H1 (cell line): ENCODE data around the gene PLEKHA4. TPM values are rescaled to one million over a fixed set of nuclear protein-coding genes. Genes with fewer than 3 reads are reported as not detected.
"Not testable (repeated sequence)": the region's sequence is repeated elsewhere in the genome, so short reads cannot be mapped to it uniquely, and the experiment has no call there.

Experiments
- CTCF ChIA-PET: fragments of 300-600 bp; sonication (Branson Sonifier 250); formaldehyde crosslinking; loops from one replicate; lab custom pipeline; 2021; ENCODE audit not compliant: partially characterized antibody; lab: Charles Lee
- POLR2A ChIA-PET: fragments of 300-600 bp; sonication (Branson Sonifier 250); formaldehyde crosslinking; loops from one replicate; lab custom pipeline; 2021; ENCODE audit warnings: inconsistent platforms; ENCODE audit not compliant: partially characterized antibody; lab: Charles Lee
- DNase-seq, 2 experiments: peaks; one replicate each; pipeline versions ENCODE4 v3.0.0 to v3.0.0-alpha.2; 2010 to 2022; ENCODE audit warnings: low spot score in 2 of 2, low read depth in 1 of 2, mixed read lengths in 1 of 2
- FAIRE-seq: peaks from 2 replicates; lab custom pipeline; 2011; peaks lifted over from hg19 to GRCh38; lab: Jason Lieb, UNC
- H2AFZ ChIP-seq: 2 replicates; pipeline ENCODE4 v1.8.1; 2012; ENCODE audit warnings: low read length, inconsistent platforms
- H2AK5ac ChIP-seq: 2 replicates; pipeline ENCODE4 v1.6.1; 2013; ENCODE audit warnings: low read depth, low read length
- H2BK120ac ChIP-seq: replicated peaks from 2 replicates; pipeline ENCODE3; 2013; ENCODE audit warnings: low read depth, low read length, inconsistent platforms
- H2BK12ac ChIP-seq: 2 replicates; pipeline ENCODE4 v1.6.1; 2013; ENCODE audit warnings: low read depth, low read length
- H2BK15ac ChIP-seq: 2 replicates; pipeline ENCODE4 v1.6.1; 2013; ENCODE audit warnings: low read length
- H2BK20ac ChIP-seq: 2 replicates; pipeline ENCODE4 v1.6.1; 2013; ENCODE audit warnings: low read length
- H2BK5ac ChIP-seq: 2 replicates; pipeline ENCODE4 v1.6.1; 2013; ENCODE audit warnings: low read depth, low read length
- H3K14ac ChIP-seq: 2 replicates; pipeline ENCODE4 v1.6.1; 2013; ENCODE audit warnings: inconsistent platforms; ENCODE audit not compliant: insufficient read length
- H3K18ac ChIP-seq: 2 replicates; pipeline ENCODE4 v1.6.1; 2013; ENCODE audit warnings: low read length; ENCODE audit errors: extremely low read depth
- H3K23ac ChIP-seq: 2 replicates; pipeline ENCODE4 v1.6.1; 2013; ENCODE audit warnings: inconsistent platforms; ENCODE audit not compliant: insufficient read length
- H3K23me2 ChIP-seq: 2 replicates; pipeline ENCODE4 v1.6.1; 2013; ENCODE audit warnings: low read depth, low read length
- H3K27ac ChIP-seq: 2 replicates; pipeline ENCODE4 v1.6.1; 2011; ENCODE audit warnings: low read depth, low read length, inconsistent platforms
- H3K27me3 ChIP-seq, 4 experiments: replicated peaks in 1 of 4; 1 replicate in 1 of 4; 2 replicates in 3 of 4; pipeline versions ENCODE4 v1.6.1 to v1.8.1; 2011 to 2013; ENCODE audit warnings: low read length in 3 of 4, mild to moderate bottlenecking in 3 of 4, inconsistent platforms in 2 of 4, mixed read lengths in 2 of 4, moderate library complexity in 1 of 4; ENCODE audit not compliant: control insufficient read depth in 3 of 4, insufficient read depth in 3 of 4; ENCODE audit errors: extremely low read depth in 1 of 4
- H3K36me3 ChIP-seq, 4 experiments: 2 replicates each; pipeline versions ENCODE4 v1.6.1 to v1.8.1; 2011 to 2013; ENCODE audit warnings: mild to moderate bottlenecking in 4 of 4, low read length in 3 of 4, moderate library complexity in 2 of 4, control low read depth in 1 of 4, inconsistent platforms in 1 of 4; ENCODE audit not compliant: insufficient read depth in 4 of 4, control insufficient read depth in 2 of 4
- H3K4ac ChIP-seq: replicated peaks from 2 replicates; pipeline ENCODE3; 2013; ENCODE audit warnings: low read length, low read depth, mixed read lengths, inconsistent platforms; ENCODE audit not compliant: insufficient read length
- H3K4me1 ChIP-seq, 4 experiments: replicated peaks in 1 of 4; 1 replicate in 1 of 4; 2 replicates in 3 of 4; pipeline versions ENCODE4 v1.6.1 to v1.8.1; 2011 to 2013; ENCODE audit warnings: low read length in 3 of 4, inconsistent platforms in 2 of 4, mixed read lengths in 1 of 4; ENCODE audit not compliant: insufficient read depth in 4 of 4, control insufficient read depth in 3 of 4
- H3K4me2 ChIP-seq, 2 experiments: 2 replicates each; pipeline versions ENCODE4 v1.6.1 to v1.8.1; 2011 to 2013; ENCODE audit warnings: low read depth in 2 of 2, low read length in 2 of 2, control low read depth in 1 of 2, inconsistent platforms in 1 of 2, mild to moderate bottlenecking in 1 of 2; ENCODE audit not compliant: insufficient read depth in 1 of 2
- H3K4me3 ChIP-seq, 4 experiments: fragments of 200-600, 300-600 bp in 1 of 4; sonication (generic), shearing (Covaris generic), sonication (Bioruptor Twin) in 1 of 4; 2 replicates each; pipeline versions ENCODE4 v1.5.1 to v1.8.1; 2011 to 2016; ENCODE audit warnings: low read length in 4 of 4, low read depth in 3 of 4, control low read depth in 2 of 4, inconsistent platforms in 2 of 4, mild to moderate bottlenecking in 2 of 4, mixed read lengths in 1 of 4, moderate library complexity in 1 of 4; ENCODE audit not compliant: insufficient read depth in 2 of 4; ENCODE audit errors: extremely low read depth in 1 of 4
- H3K56ac ChIP-seq: replicated peaks from 2 replicates; pipeline ENCODE3; 2013; ENCODE audit warnings: low read depth, mild to moderate bottlenecking, mixed read lengths, low read length, inconsistent platforms; ENCODE audit not compliant: insufficient read length
- H3K79me1 ChIP-seq: 2 replicates; pipeline ENCODE4 v1.6.1; 2013; ENCODE audit warnings: low read depth, low read length, control low read depth
- H3K79me2 ChIP-seq, 2 experiments: 2 replicates each; pipeline versions ENCODE4 v1.6.1 to v1.8.1; 2012 to 2013; ENCODE audit warnings: low read length in 2 of 2, mild to moderate bottlenecking in 2 of 2, inconsistent platforms in 1 of 2; ENCODE audit not compliant: insufficient read depth in 2 of 2, control insufficient read depth in 1 of 2
- H3K9ac ChIP-seq, 4 experiments: replicated peaks in 1 of 4; 1 replicate in 1 of 4; 2 replicates in 3 of 4; pipeline versions ENCODE4 v1.6.1 to v1.8.1; 2011 to 2013; ENCODE audit warnings: low read depth in 3 of 4, low read length in 3 of 4, control low read depth in 2 of 4, mild to moderate bottlenecking in 2 of 4, moderate library complexity in 2 of 4, inconsistent platforms in 1 of 4; ENCODE audit errors: extremely low read depth in 1 of 4
- H3K9me3 ChIP-seq, 2 experiments: 2 replicates each; pipeline versions ENCODE4 v1.6.1 to v1.8.1; 2012 to 2013; ENCODE audit warnings: mild to moderate bottlenecking in 2 of 2, moderate library complexity in 2 of 2, control low read depth in 1 of 2, inconsistent platforms in 1 of 2, low read depth in 1 of 2, low read length in 1 of 2, mixed read lengths in 1 of 2; ENCODE audit not compliant: insufficient read depth in 2 of 2
- H4K20me1 ChIP-seq, 2 experiments: replicated peaks in 1 of 2; 2 replicates each; pipeline versions ENCODE3 to v1.8.1; 2011 to 2013; ENCODE audit warnings: inconsistent platforms in 2 of 2, low read length in 2 of 2, mild to moderate bottlenecking in 1 of 2; ENCODE audit not compliant: insufficient read depth in 2 of 2, control insufficient read depth in 1 of 2
- H4K5ac ChIP-seq: 2 replicates; pipeline ENCODE4 v1.6.1; 2013; ENCODE audit warnings: low read length, low read depth, mixed read lengths, inconsistent platforms; ENCODE audit not compliant: insufficient read length
- H4K8ac ChIP-seq: 2 replicates; pipeline ENCODE4 v1.8.0; 2013; ENCODE audit warnings: mild to moderate bottlenecking, moderate library complexity, low read length, inconsistent platforms; ENCODE audit not compliant: insufficient read depth; ENCODE audit errors: extremely low read depth
- H4K91ac ChIP-seq: replicated peaks from 2 replicates; pipeline ENCODE3; 2013; ENCODE audit warnings: low read length, mixed read lengths, inconsistent platforms; ENCODE audit not compliant: insufficient read length
- CHD2 ChIP-seq: IDR thresholded peaks from 2 replicates; pipeline ENCODE4 v1.6.1; 2012; ENCODE audit warnings: low read length, improper control_type of control experiment
- CREB1 ChIP-seq: IDR thresholded peaks from 2 replicates; pipeline ENCODE4 v1.6.1; 2012; ENCODE audit warnings: inconsistent platforms
- GABPA ChIP-seq: IDR thresholded peaks from 2 replicates; pipeline ENCODE4 v1.6.1; 2011; ENCODE audit warnings: mild to moderate bottlenecking, low read length, moderate library complexity, borderline replicate concordance; ENCODE audit not compliant: insufficient read depth
- SAP30 ChIP-seq: fragments of 300-600 bp; sonication (generic); IDR thresholded peaks from 2 replicates; pipeline ENCODE4 v1.7.1; 2012; ENCODE audit warnings: low read length, moderate library complexity, mild to moderate bottlenecking, inconsistent platforms; ENCODE audit not compliant: insufficient read depth, insufficient replicate concordance
- TCF12 ChIP-seq: IDR thresholded peaks from 2 replicates; pipeline ENCODE4 v1.6.1; 2011; ENCODE audit warnings: low read depth, mild to moderate bottlenecking, low read length
- WGBS, 2 experiments: shearing (Covaris generic) in 1 of 2; methylation state at CpG; one replicate each; pipeline versions ENCODE4 v1.1.6 to v1.1.7; 2013 to 2015; ENCODE audit warnings: low lambda C conversion rate in 2 of 2, mixed read lengths in 2 of 2, inconsistent platforms in 1 of 2, low coverage in 1 of 2, missing lambda C conversion rate in 1 of 2; ENCODE audit not compliant: insufficient replicate concordance in 2 of 2, insufficient coverage in 1 of 2, insufficient read length in 1 of 2; ENCODE audit errors: extremely low coverage in 1 of 2, missing lambda C conversion rate in 1 of 2; 5-methylcytosine and 5-hydroxymethylcytosine counted together
- polyA plus RNA-seq, 7 experiments: library from polyadenylated mRNA; depleted of rRNA in 3 of 7; stranded (reverse) in 5 of 7; unstranded in 2 of 7; fragments of >200 nt in 5 of 7; fragments of 200-250 nt in 2 of 7; gene quantifications; 1 replicate in 5 of 7; 2 replicates in 1 of 7; 4 replicates in 1 of 7; pipeline versions ENCODE4 v1.2.1 to v1.2.3, GENCODE V29; 2011 to 2013; ENCODE audit warnings: missing spikeins in 2 of 7, mixed read lengths in 2 of 7
- total RNA-seq: library from RNA; stranded (reverse); fragmentation: NEBNext Ultra II Directional; extraction: Animal tissue kit (Norgen Biotek cat#: 25700); gene quantifications from 2 replicates; pipeline ENCODE4 v1.2.1, GENCODE V29; 2021
- TF ChIP-seq, protein P1 (sequence below): IDR thresholded peaks from 2 replicates; pipeline ENCODE4 v1.6.1; 2012; ENCODE audit warnings: inconsistent platforms

PLEKHA4 gene
- total and polyA plus RNA-seq, 2 of the 8 experiments (the other 6 are each of a cell fraction or from before 2014, with no cell fraction given): 8.2 to 18.0 TPM

DNA sequence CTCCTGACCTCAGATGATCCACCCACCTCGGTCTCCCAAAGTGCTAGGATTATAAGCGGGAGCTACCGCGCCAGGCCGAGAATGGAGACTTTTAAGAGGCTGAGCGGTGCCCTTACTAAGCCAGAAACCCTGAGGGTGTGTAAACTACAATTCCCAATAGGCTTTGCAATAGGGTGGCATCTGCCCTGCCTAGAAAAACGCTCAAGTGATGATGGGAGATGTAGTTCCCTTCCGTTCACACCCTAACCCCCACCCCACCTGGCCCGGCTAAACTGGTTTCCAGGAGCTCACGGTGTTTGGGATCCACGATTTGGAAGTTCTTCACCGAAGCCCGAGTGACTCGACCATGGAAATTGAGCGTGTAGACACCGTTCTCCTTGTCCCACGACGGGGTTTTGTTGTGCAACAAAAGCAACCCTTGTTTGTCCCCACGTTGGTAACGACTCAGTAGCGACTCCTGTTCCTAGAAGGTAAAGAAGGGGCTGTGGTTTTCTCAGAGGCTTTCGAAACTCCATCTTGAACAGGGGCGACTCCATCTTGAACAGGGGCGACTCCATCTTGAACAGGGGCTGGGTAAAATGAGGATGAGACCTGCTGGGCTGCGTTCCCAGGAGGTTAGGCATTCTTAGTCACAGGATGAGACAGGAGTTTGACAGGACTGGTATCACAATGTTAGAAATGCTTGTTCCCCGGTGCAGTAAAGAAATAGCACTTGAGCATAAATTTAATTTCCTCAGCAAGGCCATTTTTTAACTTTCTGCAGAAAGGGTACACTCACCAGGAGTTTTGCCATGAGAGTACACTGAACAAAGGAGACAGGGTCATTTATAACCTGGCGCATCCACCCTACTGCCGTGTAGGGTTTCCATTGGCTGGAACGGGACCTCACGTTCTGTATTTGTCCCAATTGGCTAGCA is 13.6 kb upstream of the PLEKHA4 start (continued):
- TF ChIP-seq CREB1: peak; percentile 59
- TF ChIP-seq GABPA: no peak
- TF ChIP-seq CHD2: no peak
- TF ChIP-seq SAP30: no peak
- TF ChIP-seq, protein P1, sequence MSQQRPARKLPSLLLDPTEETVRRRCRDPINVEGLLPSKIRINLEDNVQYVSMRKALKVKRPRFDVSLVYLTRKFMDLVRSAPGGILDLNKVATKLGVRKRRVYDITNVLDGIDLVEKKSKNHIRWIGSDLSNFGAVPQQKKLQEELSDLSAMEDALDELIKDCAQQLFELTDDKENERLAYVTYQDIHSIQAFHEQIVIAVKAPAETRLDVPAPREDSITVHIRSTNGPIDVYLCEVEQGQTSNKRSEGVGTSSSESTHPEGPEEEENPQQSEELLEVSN: no peak
- TF ChIP-seq TCF12: no peak

DNA sequence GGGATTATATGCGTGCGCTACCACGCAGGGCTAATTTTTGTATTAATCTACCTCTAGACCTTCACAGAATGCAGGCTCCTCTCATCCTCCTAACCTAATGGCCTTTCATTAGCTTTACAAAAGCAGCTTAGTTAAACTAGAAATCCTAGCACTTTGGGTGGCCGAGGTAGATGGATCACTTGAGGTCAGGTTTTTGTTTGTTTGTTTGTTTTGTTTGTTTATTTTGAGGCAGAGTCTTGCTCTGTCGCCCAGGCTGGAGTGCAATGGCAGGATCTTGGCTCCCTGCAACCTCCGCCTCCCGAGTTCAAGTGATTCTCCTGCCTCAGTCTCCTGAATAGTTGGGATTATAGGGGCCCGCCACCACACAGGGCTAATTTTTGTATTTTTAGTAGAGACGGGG is 11.3 kb upstream of the PLEKHA4 start:
- H3K56ac ChIP-seq, H3K14ac ChIP-seq, H4K8ac ChIP-seq, H3K79me2 ChIP-seq, H2AFZ ChIP-seq, H2AK5ac ChIP-seq, H2BK15ac ChIP-seq, H3K4me3 ChIP-seq, H3K4me1 ChIP-seq, H2BK120ac ChIP-seq, H4K20me1 ChIP-seq, H3K79me1 ChIP-seq, H4K91ac ChIP-seq, H2BK5ac ChIP-seq, H3K18ac ChIP-seq, H4K5ac ChIP-seq, H3K9me3 ChIP-seq, H3K27ac ChIP-seq, H3K23ac ChIP-seq, H2BK20ac ChIP-seq, H3K27me3 ChIP-seq, FAIRE-seq, H3K9ac ChIP-seq, H3K4ac ChIP-seq, H3K23me2 ChIP-seq, H3K4me2 ChIP-seq, DNase-seq: not testable (repeated sequence)
- Histone ChIP-seq H2BK12ac (0 out of 2 replicates have a peak overlapping the region, but pooled peaks have one; percentile 50), H3K36me3 (peaks cover 4 to 18% (median 10%) of the 10 kb centered on the region in 4 experiments; a peak in 7 of 8 replicates)
- ChIA-PET POLR2A (interaction anchor here (0.7 to 8.3 kb wide), 8 partner anchors 6 to 84 kb away, joined by 3 to 115 read pairs (median 5); partner anchors contain the start of genes PLEKHA4, PPP1R15A and TULP2), CTCF (interaction anchor here (0.6 to 1.6 kb wide), 4 partner anchors 27 to 409 kb away, joined by 3 to 4 read pairs (median 4); partner anchors contain the start of gene BAX)
- 73% methylated on average over 9 of the region's 9 CpGs; no CpG with 5 or more reads in 1 of the 2 experiments for WGBS, 2 experiments
